Osteoblast (primary cell): ENCODE data around the gene PWWP2B. TPM values are rescaled to one million over a fixed set of nuclear protein-coding genes. Genes with fewer than 3 reads are reported as not detected.

Experiments
- DNase-seq: peaks from one replicate; pipeline ENCODE4 v3.0.0; 2011; ENCODE audit warnings: low spot score, mixed read lengths; ENCODE audit not compliant: insufficient read length; ENCODE audit errors: missing footprints
- H2AFZ ChIP-seq: 2 replicates; pipeline ENCODE4 v1.6.0; 2011; ENCODE audit warnings: mild to moderate bottlenecking, low read length
- H3K27ac ChIP-seq: 2 replicates; pipeline ENCODE4 v1.5.1; 2011; ENCODE audit warnings: mild to moderate bottlenecking, low read depth, low read length, moderate library complexity
- H3K27me3 ChIP-seq: 2 replicates; pipeline ENCODE4 v1.6.0; 2012; ENCODE audit warnings: mild to moderate bottlenecking, control low read depth, inconsistent platforms, low read length, moderate library complexity; ENCODE audit not compliant: insufficient read depth
- H3K36me3 ChIP-seq: 2 replicates; pipeline ENCODE4 v1.5.1; 2011; ENCODE audit warnings: mild to moderate bottlenecking, low read length, control low read depth, moderate library complexity; ENCODE audit not compliant: insufficient read depth
- H3K4me1 ChIP-seq: 2 replicates; pipeline ENCODE4 v1.5.1; 2011; ENCODE audit warnings: mild to moderate bottlenecking, low read length, control low read depth, moderate library complexity; ENCODE audit not compliant: insufficient read depth
- H3K4me2 ChIP-seq: 2 replicates; pipeline ENCODE4 v1.6.0; 2011; ENCODE audit warnings: mild to moderate bottlenecking, low read length; ENCODE audit not compliant: insufficient read depth
- H3K4me3 ChIP-seq: fragments of 200-600 bp; sonication (generic); 3 replicates; pipeline ENCODE4 v1.5.1; 2012; ENCODE audit warnings: mild to moderate bottlenecking, low read length, inconsistent platforms; ENCODE audit not compliant: insufficient read depth
- H3K79me2 ChIP-seq: 2 replicates; pipeline ENCODE4 v1.6.0; 2012; ENCODE audit warnings: mild to moderate bottlenecking, low read length, control low read depth, inconsistent platforms; ENCODE audit not compliant: insufficient read depth
- H3K9me3 ChIP-seq: 2 replicates; pipeline ENCODE4 v1.5.1; 2011; ENCODE audit warnings: low read depth, low read length, control low read depth
- H4K20me1 ChIP-seq: 2 replicates; pipeline ENCODE4 v1.6.0; 2012; ENCODE audit warnings: mild to moderate bottlenecking, low read length, control low read depth; ENCODE audit not compliant: insufficient read depth
- CTCF ChIP-seq: IDR thresholded peaks from 2 replicates; pipeline ENCODE4 v1.5.1; 2011; ENCODE audit warnings: mild to moderate bottlenecking, low read depth, low read length, moderate library complexity; ENCODE audit errors: extremely low read depth
- total RNA-seq: library from RNA; depleted of rRNA; stranded (reverse); fragments of >200 nt; gene quantifications from 2 replicates; pipeline ENCODE4 v1.2.3, GENCODE V29; 2012

Gene PWWP2B
- total RNA-seq, 1 donor = 18.5 TPM

GRCh38 chr10:132454296-132455198 lies 57.5 kb downstream of the PWWP2B start:
- Histone ChIP-seq H2AFZ (no peak overlapping the region), H3K9me3 (no peaks in the 10 kb centered on the region), H3K36me3 (no peaks in the 10 kb centered on the region), H4K20me1 (peaks cover 2% of the 10 kb centered on the region), H3K4me3 (no peak overlapping the region), H3K27me3 (no peaks in the 10 kb centered on the region), H3K4me1 (no peaks in the 10 kb centered on the region), H3K27ac (no peak overlapping the region), H3K79me2 (no peaks in the 10 kb centered on the region), H3K4me2 (no peak overlapping the region)
- DNase-seq = no peak
- no peak for TF ChIP-seq CTCF

- Histone ChIP-seq H3K9me3 (no peaks in the 10 kb centered on the region), H3K36me3 (no peaks in the 10 kb centered on the region), H3K27me3 (no peaks in the 10 kb centered on the region), H3K4me3 (no peak overlapping the region), H2AFZ (no peak overlapping the region), H3K4me1 (no peaks in the 10 kb centered on the region), H4K20me1 (peaks cover 2% of the 10 kb centered on the region), H3K27ac (no peak overlapping the region), H3K4me2 (no peak overlapping the region), H3K79me2 (no peaks in the 10 kb centered on the region)
- DNase-seq = peak; percentile 93
- TF ChIP-seq CTCF = no peak
Measured at GRCh38 chr10:132455441-132455971, 58.5 kb downstream of the PWWP2B start.

DNA sequence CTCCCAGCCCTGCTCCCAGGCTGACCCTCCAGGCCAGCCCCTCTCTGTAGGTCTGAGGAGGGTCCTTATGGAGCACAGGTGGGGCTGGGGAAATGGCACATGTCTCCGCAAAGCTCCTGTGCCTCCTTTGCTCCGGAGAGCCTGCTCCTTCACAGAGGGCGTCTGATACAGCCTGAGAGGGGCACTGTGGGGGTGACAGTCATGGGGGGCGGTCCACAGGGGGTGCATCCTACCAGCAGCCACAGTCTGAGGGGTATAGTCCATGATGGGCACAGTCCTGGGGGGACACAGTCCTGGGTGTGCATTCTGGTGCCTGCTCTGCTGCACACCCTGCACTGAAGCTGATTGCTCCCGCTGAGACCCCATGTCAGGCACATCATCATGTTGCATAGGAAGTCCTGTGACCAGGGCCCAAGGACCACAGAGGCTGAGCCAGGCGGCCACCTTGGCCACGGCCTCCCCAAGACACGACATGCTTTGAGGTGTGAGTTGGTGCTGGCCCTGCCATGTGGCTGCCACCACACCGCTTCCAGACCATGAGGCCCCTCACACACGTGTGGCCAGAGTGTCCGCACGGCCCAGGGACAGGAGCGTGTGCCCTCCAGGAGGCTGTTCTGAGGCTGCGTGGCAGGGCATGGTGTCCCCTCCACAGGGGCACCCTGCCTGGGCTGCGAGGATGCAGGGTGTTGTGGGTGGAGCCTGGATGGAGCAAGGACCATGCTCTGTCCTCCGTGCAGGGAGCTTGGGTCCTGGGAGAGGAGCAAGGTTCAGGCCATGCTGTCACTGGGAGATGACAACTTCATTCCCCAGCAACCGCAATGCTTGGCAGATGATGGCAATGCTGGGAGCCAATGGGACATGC lies 59.2 kb downstream of the PWWP2B start:
- no peak for TF ChIP-seq CTCF
- H3K9me3 ChIP-seq = no peaks in the 10 kb centered on the region
- no peak for DNase-seq
- H4K20me1 ChIP-seq = peaks cover 2% of the 10 kb centered on the region
- no peak overlapping the region for H2AFZ ChIP-seq
- no peak overlapping the region for H3K4me2 ChIP-seq
- H3K27ac ChIP-seq = no peak overlapping the region
- H3K4me1 ChIP-seq = no peaks in the 10 kb centered on the region
- H3K79me2 ChIP-seq = no peaks in the 10 kb centered on the region
- H3K27me3 ChIP-seq = no peaks in the 10 kb centered on the region
- H3K36me3 ChIP-seq = no peaks in the 10 kb centered on the region
- no peak overlapping the region for H3K4me3 ChIP-seq

- Histone ChIP-seq H2AFZ (no peak overlapping the region), H3K4me1 (no peaks in the 10 kb centered on the region), H3K27me3 (no peaks in the 10 kb centered on the region), H3K4me2 (no peak overlapping the region), H3K9me3 (no peaks in the 10 kb centered on the region), H4K20me1 (peaks cover 2% of the 10 kb centered on the region), H3K4me3 (no peak overlapping the region), H3K36me3 (no peaks in the 10 kb centered on the region), H3K27ac (no peak overlapping the region), H3K79me2 (no peaks in the 10 kb centered on the region)
- no peak for TF ChIP-seq CTCF
- DNase-seq = no peak
Measured at GRCh38 chr10:132456881-132457280, 59.9 kb downstream of the PWWP2B start.
